ENCODE measurements around the gene ZGPAT.
"Not testable (repeated sequence)": the region's sequence is repeated elsewhere in the genome, so short reads cannot be mapped to it uniquely, and the experiment has no call there.

GRCh38 chr20:63671695-63672094 lies 36.1 kb upstream of the ZGPAT start:
- TF ChIP-seq CTCF (conservative IDR thresholded peaks at IDR 0.05); EZH2 (IDR thresholded peaks at IDR 0.05; ENCODE audit: low read depth): not testable (repeated sequence)
